ENCODE results near the gene EXOC4. TPM values are rescaled to one million over a fixed set of nuclear protein-coding genes. Genes with fewer than 3 reads are reported as not detected.

Gene EXOC4
- total and polyA plus RNA-seq, 2 of the 13 experiments (the other 11 are each of a cell fraction or from before 2014, with no cell fraction given) = 22.5 to 39.0 TPM

- Histone ChIP-seq H3K27ac (ENCODE audit: extremely low read length, insufficient read depth, low read length) (no peak overlapping the region), H2AFZ (ENCODE audit: low read length) (no peak overlapping the region), H3K36me3 (replicated peaks in 1 of 2; ENCODE audit: control insufficient read depth in 1 of 2, insufficient read depth in 2 of 2, low read length in 2 of 2) (no peaks in the 10 kb centered on the region), H3K9me3 (ENCODE audit: low read length) (no peaks in the 10 kb centered on the region), H3K4me3 (replicated peaks in 1 of 3; ENCODE audit: insufficient read depth in 1 of 3, low read depth in 2 of 3, low read length in 3 of 3) (no peak overlapping the region), H3K4me1 (ENCODE audit: insufficient read depth, low read length) (no peaks in the 10 kb centered on the region), H3K9ac (ENCODE audit: insufficient read depth, low read depth, low read length) (no peak overlapping the region), H4K20me1 (ENCODE audit: insufficient read depth, low read length) (no peaks in the 10 kb centered on the region), H3K79me2 (ENCODE audit: insufficient read depth, low read length) (no peaks in the 10 kb centered on the region), H3K4me2 (ENCODE audit: low read depth, low read length) (no peak overlapping the region), H3K27me3 (ENCODE audit: control insufficient read depth in 1 of 2, insufficient read depth in 2 of 2, low read length in 2 of 2) (no peaks in the 10 kb centered on the region)
- 95% methylated on average over 2 of the region's 2 CpGs for WGBS (ENCODE audit: low lambda C conversion rate)
- DNase-seq (ENCODE audit: low spot score) (no peak), ATAC-seq (no peak), FAIRE-seq (no peak)
- intact Hi-C loops (cut with micrococcal nuclease; ENCODE audit: unreplicated experiment) = no loop called here
- ChIA-PET CTCF (ENCODE audit: low intra/inter-chr PET ratio, low total read pairs) (no interaction called here), POLR2A (no interaction called here)
- TF ChIP-seq LBX2 (CRISPR knock-in tag; IDR thresholded peaks at IDR 0.05; ENCODE audit: borderline replicate concordance) = no peak
- no peak for TF ChIP-seq ZNF777 (CRISPR knock-in tag; IDR thresholded peaks at IDR 0.05)
- TF ChIP-seq ZNF260 (CRISPR knock-in tag; IDR thresholded peaks at IDR 0.05; ENCODE audit: borderline replicate concordance, low read depth) = no peak
- no peak for TF ChIP-seq THAP9 (CRISPR knock-in tag; IDR thresholded peaks at IDR 0.05; ENCODE audit: borderline replicate concordance)
- TF ChIP-seq MTF1 (CRISPR knock-in tag; IDR thresholded peaks at IDR 0.05) = no peak
- in situ Hi-C loops (cut with HindIII; ENCODE audit: extremely low pct_ligation_motif_present, low pct_unique_long_range_greater_than_20kb) = no loop called here
- no TSS peak for BruUV-seq (replicated peaks)
Measured at GRCh38 chr7:133783276-133783675, 530.4 kb downstream of the EXOC4 start.

All from HepG2 (cell line).